HG03520 (cell line): ENCODE data around the gene GKN2.
A peak's percentile ranks its signal among the peaks of the same experiment; 100 is the strongest.
"Not testable (repeated sequence)": the region's sequence is repeated elsewhere in the genome, so short reads cannot be mapped to it uniquely, and the experiment has no call there.

ENCODE experiments used
- ATAC-seq: cut with Tn5 transposase; IDR thresholded peaks from one replicate; pipeline ENCODE4 v1.9.1; 2021; ENCODE audit warnings: mild to moderate bottlenecking, moderate library complexity; ENCODE audit not compliant: unreplicated experiment

Gene GKN2

GRCh38 chr2:68961380-68961779 lies 8.7 kb upstream of the GKN2 start:
- no peak for ATAC-seq

GRCh38 chr2:68959001-68959400 lies 6.3 kb upstream of the GKN2 start:
- ATAC-seq, result no peak

DNA sequence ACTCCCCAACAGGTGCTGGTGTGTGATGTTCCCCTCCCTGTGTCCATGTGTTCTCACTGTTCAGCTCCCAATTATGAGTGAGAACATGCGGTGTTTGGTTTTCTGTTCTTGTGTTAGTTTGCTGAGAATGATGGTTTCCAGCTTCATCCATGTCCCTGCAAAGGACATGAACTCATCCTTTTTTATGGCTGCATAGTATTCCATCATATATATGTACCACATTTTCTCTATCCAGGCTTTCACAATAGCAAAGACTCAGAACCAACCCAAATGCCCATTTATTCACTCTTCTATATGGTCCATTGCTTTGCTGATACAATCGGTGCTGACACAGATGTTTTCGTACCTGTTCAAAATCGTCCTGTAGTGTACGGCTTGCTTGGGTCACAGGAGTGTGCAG lies 2.7 kb upstream of the GKN2 start:
- ATAC-seq, result not testable (repeated sequence)

DNA sequence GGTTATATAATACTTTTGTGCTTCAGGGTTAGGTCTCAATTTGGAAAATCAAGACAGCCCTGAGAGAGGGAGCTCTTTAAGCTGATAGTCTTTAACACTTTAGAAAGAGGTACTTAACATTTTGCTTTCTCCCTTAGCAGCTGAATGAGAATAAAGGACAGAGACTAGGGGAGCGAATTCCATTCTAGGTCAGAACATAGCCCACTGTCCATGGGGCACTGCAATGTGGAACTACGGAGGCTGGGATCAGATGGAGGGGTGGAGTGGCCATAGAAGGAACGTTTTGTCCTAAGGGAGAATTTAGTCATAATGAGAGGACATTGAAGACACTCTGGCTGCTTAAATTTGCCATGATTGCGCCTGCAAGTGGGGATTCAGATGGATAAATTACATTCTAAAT lies 794 bp downstream of the GKN2 start:
- no peak for ATAC-seq

GRCh38 chr2:68948710-68949109 lies 4.0 kb downstream of the GKN2 start:
- ATAC-seq, result no peak

DNA sequence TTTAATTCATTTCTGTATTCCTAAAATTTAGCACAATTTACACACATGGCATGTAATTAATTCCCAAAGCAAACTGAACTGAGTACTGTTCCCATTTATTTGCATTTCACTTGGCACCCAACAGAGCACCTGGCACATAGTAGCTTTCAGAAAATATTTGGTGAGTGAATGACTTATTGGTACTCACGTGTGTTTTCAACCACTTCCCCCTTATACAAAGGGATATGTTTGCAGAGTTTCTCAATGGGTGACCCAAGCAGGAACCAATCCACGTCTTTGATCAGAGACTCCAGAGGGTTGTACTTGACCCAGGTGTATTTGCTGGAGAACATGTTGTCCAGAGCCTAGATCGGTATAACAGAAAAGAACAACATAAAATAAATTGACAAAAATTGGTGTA lies 6.6 kb downstream of the GKN2 start:
- no peak for ATAC-seq

GRCh38 chr2:68943581-68944568 lies 8.8 kb downstream of the GKN2 start:
- ATAC-seq, result no peak

DNA sequence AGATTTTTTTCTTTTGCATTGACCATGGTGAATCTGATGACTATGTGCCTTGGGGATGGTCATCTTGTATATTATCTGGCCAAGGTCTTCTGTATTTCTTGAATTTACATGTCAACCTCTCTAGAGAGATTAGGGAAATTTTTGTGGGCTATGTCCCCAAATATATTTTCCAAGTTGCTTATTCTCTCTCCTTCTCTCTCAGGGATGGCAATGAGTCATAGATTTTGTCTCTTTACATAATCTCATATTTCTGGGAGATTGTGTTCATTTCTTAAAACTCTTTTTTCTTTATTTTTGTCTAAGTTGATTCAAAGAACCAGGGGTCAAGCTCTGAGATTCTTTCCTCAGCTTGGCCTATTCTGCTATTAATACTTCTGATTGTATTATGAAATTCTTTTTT lies 9.9 kb downstream of the GKN2 start:
- no peak for ATAC-seq

DNA sequence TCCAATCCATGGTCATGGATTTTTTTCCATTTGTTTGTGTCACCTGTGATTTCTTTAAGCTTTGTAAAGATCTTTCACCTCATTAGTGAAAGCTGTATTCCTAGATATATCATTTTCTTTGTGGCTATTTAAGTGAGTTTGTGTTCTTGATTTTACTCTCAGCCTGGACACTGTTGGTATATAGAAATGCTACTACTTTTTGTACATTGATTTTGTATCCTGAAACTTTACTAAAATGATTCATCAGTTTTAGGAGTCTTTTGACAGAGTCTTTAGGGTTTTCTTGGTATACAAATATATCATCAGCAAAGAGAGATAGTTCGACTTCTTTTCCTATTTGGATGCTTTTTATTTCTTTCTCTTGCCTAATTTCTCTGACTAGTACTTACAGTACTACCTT lies 12.3 kb downstream of the GKN2 start:
- ATAC-seq, result no peak

GRCh38 chr2:68939962-68940361 lies 12.7 kb downstream of the GKN2 start:
- ATAC-seq, result no peak

- ATAC-seq, result no peak
These were observed 13.8 kb downstream of the GKN2 start for GRCh38 chr2:68938938-68939337.

- ATAC-seq, result no peak
These were observed 15.2 kb downstream of the GKN2 start for GRCh38 chr2:68937346-68938055.

- ATAC-seq, result no peak
These were observed 15.8 kb downstream of the GKN2 start for GRCh38 chr2:68936889-68937288.

DNA sequence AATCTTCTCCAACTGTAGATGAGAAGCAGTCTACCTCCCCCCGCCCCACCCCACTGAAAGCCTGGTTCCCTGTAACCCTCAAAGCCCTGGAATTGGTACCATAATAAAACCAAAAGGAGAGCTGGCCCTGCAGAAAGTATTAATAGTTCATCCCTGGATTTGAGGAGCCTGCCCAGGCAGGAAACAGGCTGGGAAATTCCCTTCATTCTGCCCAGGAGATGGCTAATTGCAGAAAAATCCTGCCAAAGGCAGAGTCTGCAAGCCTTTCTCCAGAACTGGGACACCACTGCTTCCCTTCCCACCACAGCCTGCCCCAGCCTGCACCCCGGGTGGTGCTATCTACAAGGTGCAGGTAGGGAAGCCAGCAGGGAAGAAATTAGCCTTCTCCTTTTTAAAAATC lies 16.3 kb downstream of the GKN2 start:
- no peak for ATAC-seq

- ATAC-seq, result no peak
These were observed 17.2 kb downstream of the GKN2 start for GRCh38 chr2:68935471-68935870.

DNA sequence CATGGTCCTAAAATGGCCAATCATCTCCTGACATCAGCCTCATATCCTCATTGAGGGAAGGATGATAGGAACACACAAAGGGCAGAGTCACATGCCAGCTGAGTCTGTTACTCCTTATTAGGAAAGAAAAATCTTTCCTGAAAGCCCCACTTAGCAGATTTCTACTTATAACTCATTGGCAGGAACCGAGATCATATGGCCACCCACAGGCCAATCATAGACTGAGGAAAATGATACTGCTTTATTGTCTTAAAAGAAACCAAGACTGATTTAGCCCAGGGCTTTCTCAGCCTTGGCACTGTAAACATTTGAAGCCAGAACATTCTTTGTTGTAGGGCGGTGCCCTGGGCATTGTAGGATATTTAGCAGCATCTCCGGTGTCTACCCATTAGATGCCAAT lies 18.7 kb downstream of the GKN2 start:
- ATAC-seq, result no peak

GRCh38 chr2:68932402-68932801 lies 20.3 kb downstream of the GKN2 start:
- ATAC-seq, result no peak

DNA sequence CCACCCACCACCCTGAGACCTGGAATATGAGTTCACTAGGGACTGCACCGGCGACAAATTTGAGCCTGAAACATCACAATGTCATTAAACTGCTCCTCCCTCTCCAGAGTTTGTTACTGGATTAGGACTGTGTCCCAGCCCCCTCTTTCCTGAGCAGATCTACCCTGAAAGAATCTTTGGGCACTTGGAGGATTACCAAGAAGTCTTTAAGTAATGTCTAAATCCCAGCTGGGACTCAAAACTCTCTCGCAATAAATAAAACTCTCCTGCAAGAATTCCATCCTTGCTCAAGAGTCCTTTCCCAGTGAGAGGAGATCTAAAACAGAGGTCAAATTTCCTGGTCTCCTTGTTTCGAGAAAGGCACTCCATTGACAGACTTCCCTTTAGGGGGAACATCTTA lies 20.9 kb downstream of the GKN2 start:
- ATAC-seq, result no peak

DNA sequence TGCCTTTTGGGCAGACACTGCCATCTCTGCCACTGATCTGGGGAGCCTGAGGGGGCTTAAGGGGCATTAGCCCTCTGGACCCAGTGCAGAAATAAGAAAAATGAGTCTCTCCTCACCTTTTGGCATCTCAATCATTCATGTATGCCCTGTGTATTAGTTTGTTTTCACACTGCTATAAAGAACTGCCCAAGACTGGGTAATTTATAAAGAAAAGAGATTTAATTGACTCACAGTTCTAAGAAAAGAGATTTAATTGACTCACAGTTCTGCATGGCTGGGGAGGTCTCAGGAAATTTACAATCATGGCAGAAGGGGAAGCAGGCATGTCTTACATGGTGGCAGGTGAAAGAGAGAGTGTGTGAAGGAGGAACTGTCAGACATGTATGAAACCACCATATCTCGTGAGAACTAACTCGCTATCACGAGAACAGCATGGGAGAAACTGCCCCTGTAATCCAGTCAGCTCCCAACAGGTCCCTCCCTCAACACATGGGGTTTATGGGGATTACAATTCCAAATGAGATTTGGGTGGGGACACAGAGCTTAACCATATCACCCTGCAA lies 21.5 kb downstream of the GKN2 start:
- no peak for ATAC-seq

DNA sequence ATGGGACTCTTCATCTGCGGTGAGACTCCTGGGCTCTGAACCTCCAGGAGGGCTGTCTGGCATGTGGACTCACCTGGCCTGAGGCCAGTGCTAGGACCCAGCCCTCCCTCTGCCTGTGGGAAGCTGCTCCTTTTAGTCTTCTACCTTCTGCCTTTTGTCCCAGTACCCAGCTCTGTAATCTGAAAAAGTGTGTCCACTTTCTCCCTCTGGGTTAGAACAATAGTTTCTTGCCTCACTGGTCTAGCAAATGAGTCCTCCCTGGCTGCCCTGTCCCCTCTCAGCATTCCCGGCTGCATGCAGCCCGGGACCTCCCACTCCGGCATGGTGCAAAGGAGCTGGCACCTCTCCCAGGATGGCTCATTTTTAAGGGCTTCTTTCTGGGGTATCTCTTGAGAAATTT lies 25.9 kb downstream of the GKN2 start:
- no peak for ATAC-seq

DNA sequence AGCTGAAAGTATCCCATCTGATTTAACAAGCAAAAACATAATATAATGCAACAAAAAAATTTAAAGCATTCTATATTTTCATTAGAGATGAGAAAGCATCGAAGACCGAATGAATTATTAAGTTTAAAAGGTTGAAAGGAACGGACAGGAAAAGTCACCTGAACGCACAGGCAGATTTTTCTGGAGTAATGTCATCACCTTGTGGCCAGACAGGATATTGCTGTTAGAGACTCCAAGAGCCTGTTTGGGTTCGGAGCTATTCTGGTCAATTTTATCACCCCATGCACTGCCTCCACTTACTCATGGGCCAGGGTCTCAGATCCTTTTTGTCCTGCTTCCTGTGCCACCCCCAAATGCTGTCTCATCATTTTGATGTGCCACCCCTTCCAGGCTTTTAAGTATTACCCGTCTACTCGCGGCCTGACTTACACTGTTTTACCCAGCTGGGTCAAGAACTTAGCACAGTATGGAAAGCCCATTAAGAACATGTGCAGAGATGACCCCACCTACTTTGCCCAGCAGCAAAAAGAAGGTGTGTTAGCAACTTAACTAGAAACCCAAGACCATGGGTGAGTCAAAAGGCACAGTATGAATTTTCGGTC lies 27.3 kb downstream of the GKN2 start:
- peak; percentile 58 for ATAC-seq
